Effector CD8-positive, alpha-beta T cell (primary cell): ENCODE results near the gene HARBI1.

Experiments used
- DNase-seq: peaks from one replicate; lab custom pipeline; 2025; lab: John Stamatoyannopoulos, UW

HARBI1 gene

DNA sequence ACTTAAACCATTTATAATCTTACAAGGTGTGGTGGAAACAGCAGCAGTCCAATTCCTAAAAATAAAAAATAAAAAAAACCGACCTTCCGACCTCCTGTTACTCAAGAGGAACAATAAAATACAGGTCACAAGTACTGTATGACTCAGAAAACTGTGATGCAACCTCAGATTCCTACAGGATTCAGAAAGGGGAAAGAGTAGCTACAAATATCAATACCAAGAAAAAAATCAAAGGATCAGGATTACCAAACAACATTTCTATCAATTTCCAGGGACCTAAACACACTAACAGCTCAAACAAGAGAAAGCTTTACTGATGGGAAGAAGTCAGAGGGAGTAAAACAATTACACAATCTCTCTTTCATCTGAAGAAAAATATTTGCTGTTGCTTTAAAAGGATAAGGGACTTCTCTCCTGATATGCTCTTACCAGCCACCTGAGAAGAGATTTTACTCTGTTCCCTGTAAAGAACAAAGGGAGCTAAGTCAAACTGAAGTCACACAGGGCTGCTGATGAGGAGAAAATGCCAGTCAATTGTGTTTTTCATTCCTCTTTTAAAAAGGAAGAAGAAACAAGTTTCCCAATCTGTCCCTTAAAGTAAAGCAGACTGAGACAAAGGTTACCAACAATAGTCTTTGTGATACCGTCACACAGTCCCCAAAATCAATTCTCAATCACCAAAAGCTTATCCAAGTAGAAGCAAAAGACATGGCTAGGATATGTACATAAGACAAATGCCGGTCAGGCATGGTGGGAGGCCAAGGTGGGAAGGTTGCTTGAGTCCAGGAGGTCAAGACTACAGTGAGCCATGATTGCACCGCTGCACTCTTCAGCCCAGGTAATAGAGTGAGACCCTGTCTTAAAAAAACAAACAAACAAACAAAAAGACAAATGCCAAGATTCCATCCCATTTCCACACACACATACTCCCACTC, 62.5 kb downstream of the HARBI1 start:
- no peak for DNase-seq

DNA sequence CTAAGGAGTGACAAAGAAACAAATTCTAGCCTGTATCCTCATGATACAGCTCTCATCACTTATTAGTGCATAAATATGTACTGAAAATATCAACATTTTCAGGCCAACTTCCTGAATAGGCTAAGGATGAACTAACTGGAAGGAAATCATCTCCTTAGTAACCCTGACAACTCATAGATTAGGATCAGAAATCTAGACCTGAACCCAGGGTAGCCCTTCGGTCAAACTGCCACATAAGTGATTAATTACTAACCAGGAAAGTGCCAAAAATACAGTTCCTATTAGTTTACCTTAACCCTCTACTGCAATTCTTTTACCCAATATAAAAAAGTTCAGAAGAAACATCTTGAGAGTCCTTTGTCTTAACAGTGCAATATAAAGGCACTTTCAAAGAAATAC, 63.2 kb downstream of the HARBI1 start:
- no peak for DNase-seq
